Activated CD4-positive, alpha-beta T cell treated with anti-CD3 and anti-CD28 coated beads, Interleukin-10, Interleukin-2, amounts not matched to agents 100 ng/mL and 50 ng/mL, durations not matched to agents 16 hours and 8 hours (primary cell): Measurements from ENCODE around the gene C19orf38.

ENCODE experiments used
- DNase-seq: peaks from one replicate; pipeline ENCODE4 v3.0.0-alpha.2; 2020

C19orf38 gene

GRCh38 chr19:10878253-10878652 lies 30.0 kb downstream of the C19orf38 start:
- DNase-seq, result peak; percentile 21

DNA sequence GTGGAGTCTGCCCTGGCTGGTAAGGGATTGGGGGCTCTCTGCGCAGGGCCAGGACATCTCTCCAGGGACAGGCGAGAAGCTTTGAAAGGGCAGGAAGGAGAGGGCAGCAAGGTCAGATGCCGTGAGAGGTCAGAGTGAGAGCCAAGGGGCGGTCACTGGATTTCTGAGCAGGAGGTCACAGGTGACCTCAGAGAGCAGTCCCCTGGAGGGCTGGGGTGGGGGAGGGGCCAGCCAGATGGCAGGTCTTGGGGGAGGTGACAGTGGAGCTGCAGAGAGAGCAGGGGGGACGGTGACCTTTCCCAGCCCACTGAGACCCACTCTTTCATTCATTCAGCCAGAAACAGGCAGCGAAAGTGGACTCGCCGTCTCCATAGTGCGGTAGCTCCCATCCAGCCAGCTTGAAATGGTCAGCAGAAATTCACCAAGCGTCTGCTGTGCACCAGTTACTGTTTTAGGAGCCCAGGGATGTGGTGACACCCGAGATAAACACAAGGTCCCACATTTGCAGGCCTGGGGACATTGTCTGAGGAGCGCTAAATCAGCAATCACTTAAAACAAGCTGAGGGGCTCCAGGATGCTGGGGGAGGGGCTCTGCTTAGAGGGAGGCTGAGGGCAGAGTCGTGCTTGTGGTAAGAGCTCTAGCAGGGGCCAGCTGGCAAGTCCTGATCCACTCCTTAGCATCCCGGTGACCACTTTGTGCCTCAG lies 33.3 kb downstream of the C19orf38 start:
- DNase-seq, result no peak

DNA sequence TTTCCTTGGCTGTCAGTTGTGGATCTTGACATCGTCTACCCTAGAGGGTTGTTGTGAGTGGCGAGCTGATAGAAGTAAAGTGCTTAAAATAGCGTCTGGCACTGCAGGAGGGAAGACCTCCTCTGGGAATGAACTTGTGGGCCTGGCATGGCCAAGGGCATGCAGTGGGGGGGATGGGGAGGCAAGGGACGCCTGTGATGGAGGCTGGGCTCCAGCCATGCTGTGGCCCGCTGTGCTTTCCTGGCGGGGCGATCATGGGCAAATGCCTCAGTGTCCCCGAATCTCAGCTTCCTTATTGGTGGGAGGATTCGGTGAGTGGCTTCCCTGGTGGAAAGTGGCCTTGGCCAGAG lies 33.9 kb downstream of the C19orf38 start:
- no peak for DNase-seq

GRCh38 chr19:10884274-10884673 lies 36.1 kb downstream of the C19orf38 start:
- no peak for DNase-seq

GRCh38 chr19:10885201-10886169 lies 37.3 kb downstream of the C19orf38 start:
- no peak for DNase-seq

DNA sequence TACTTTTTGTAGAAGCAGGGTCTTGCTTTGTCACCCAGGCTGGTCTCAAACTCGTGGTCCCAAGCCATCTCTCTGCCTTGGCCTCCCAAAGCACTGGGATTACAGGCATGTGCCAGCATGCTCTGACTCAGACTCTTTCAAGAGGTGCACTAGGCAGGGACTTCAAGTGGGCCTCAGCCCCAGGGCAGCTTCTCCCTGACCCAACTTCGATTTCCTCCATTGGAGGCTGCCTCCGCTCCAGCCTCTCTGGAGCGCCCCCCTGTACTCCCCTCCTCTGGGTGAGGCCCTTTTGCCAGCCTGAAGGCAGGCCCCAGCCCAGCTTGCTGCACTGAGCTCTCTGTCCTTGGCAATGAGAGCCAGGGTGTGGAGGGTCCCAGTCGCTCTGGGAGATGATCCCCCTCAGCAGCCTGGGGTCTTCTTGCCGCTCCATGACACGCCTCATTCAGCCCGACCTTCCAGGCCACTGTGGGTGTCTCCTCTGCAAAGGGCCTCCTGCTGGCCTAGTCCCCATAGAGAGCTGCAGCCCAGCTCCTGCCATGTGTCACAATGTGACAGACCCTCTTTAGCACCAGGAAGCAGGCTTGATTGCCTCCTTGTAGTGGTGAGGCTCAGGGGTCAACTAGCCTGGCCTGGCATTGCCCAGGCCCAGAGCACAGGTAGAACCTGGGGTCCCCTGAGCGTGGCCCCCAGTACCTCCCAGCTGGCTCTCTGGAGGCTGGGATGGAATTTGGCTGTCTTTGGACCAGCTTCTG lies 39.6 kb downstream of the C19orf38 start:
- no peak for DNase-seq

DNA sequence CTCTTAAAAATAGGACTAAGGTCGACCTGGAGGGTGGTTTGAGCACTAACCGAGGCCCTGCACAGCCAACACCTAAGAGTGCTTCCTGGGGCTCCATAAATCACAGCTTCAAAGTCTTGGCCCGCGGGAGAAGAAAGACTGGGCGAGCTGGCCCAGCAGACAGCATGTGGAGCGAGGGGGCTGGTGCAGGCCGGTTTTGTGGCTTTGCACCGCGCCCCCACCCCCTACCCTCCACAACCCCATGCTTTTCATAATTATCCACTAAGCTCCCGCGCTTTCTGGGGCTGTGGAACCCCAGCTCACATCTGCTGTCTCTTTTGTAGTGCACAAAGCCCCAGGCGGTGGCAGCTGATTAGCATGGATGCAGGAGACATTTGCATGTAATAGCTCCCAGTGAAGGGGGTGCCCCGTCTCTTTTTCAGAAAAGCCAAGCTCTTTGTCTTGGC lies 40.2 kb downstream of the C19orf38 start:
- DNase-seq, result no peak

GRCh38 chr19:10889880-10890279 lies 41.7 kb downstream of the C19orf38 start:
- DNase-seq, result no peak

GRCh38 chr19:10891405-10892086 lies 43.3 kb downstream of the C19orf38 start:
- DNase-seq, result no peak

GRCh38 chr19:10892256-10892655 lies 44.0 kb downstream of the C19orf38 start:
- no peak for DNase-seq

GRCh38 chr19:10894911-10895213 lies 46.6 kb downstream of the C19orf38 start:
- DNase-seq, result no peak

- DNase-seq, result no peak
Measured at GRCh38 chr19:10895363-10895762, 47.1 kb downstream of the C19orf38 start.

GRCh38 chr19:10895920-10896319 lies 47.7 kb downstream of the C19orf38 start:
- DNase-seq, result no peak

DNA sequence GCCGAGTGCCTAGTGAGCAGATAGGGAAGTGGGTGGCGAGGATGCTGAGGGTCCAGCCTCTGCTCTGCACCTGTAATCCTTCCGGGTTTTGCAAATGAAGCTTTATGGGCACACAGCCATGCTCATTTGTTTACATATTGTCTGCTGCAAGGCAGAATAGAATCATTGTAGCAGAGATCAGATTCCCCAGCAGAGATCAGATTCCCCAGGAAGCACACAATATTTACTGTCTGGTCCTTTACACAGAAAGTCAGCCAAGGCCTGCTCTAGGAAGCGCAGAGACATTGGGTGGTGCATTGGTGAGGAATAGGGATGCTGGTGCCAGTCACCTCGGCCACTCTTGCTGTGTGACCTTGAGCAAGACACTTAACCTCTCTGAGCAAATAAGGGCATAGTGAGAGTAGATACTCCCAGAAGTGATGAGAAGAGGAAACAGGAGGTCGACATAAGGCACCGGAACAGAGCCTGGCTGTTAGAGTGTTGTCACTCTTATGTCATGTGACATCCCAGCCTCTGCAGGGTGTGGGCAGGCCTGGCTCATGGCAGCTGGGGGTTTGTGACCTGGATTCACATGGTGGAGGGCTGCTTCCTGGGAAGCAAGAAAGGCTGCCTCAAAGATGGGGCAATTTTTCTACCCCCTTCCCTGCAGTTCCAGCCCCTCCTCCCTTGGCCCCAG lies 48.8 kb downstream of the C19orf38 start:
- DNase-seq, result peak; percentile 29

GRCh38 chr19:10898633-10899032 lies 50.4 kb downstream of the C19orf38 start:
- DNase-seq, result no peak

GRCh38 chr19:10899151-10899653 lies 51.0 kb downstream of the C19orf38 start:
- no peak for DNase-seq

DNA sequence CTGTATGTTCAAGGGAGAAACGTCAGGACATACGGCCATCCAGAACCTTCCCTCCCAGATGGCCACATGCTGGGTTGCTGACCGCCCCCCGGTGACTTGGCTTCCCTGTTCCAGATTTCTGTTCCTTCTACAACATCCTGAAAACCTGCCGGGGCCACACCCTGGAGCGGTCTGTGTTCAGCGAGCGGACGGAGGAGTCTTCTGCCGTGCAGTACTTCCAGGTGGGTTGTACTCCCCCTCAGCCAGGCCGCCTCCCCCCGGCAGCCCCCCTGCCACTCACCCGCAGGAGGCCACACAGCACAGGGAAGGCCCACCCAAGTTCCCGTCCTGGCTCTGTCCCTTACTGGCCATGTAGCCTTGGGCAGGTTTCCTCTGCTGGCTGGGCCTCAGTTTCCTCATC lies 59.7 kb downstream of the C19orf38 start:
- no peak for DNase-seq

- no peak for DNase-seq
Measured at GRCh38 chr19:10908380-10908960, 60.3 kb downstream of the C19orf38 start.

GRCh38 chr19:10911579-10912363 lies 63.6 kb downstream of the C19orf38 start:
- no peak for DNase-seq

GRCh38 chr19:10912619-10913018 lies 64.4 kb downstream of the C19orf38 start:
- no peak for DNase-seq
